ENCODE measurements around the gene KRT12.

Gene KRT12

GRCh38 chr17:40813804-40814203, 53.2 kb downstream of the KRT12 start:
- no peak for DNase-seq

GRCh38 chr17:40812639-40813038, 54.4 kb downstream of the KRT12 start:
- no peak for DNase-seq
